Renal cortical epithelial cell (primary cell): ENCODE results near the gene CCT6B. TPM values are rescaled to one million over a fixed set of nuclear protein-coding genes. Genes with fewer than 3 reads are reported as not detected.
"Not testable (repeated sequence)": the region's sequence is repeated elsewhere in the genome, so short reads cannot be mapped to it uniquely, and the experiment has no call there.

Experiments
- DNase-seq: peaks from one replicate; pipeline ENCODE4 v3.0.0-alpha.2; 2011; ENCODE audit warnings: low read depth
- total RNA-seq: library from RNA; depleted of rRNA; stranded (reverse); fragments of >200 nt; gene quantifications from 2 replicates; pipeline ENCODE4 v1.2.3, GENCODE V29; 2014

The CCT6B gene
- total RNA-seq, 1 donor from 2014 or later: 0.85 TPM

- peak; percentile 73 for DNase-seq
Measured at GRCh38 chr17:34980681-34981537, 19.6 kb upstream of the CCT6B start.

GRCh38 chr17:34980353-34980680, 19.1 kb upstream of the CCT6B start, which contains the start of gene LIG3:
Gene LIG3 (plus strand): TSS chr17:34980512. CDS start chr17:34983006, 2,494 bp downstream.
- DNase-seq: peak; percentile 84

GRCh38 chr17:34979650-34980352, 18.5 kb upstream of the CCT6B start:
- no peak for DNase-seq

- DNase-seq: no peak
Measured at GRCh38 chr17:34979153-34979552, 17.9 kb upstream of the CCT6B start.

GRCh38 chr17:34974794-34975785, 13.8 kb upstream of the CCT6B start:
- peak; percentile 21 for DNase-seq

GRCh38 chr17:34974179-34974578, 12.9 kb upstream of the CCT6B start:
- no peak for DNase-seq

- no peak for DNase-seq
Measured at GRCh38 chr17:34958438-34958837, 2.8 kb downstream of the CCT6B start.

GRCh38 chr17:34950780-34951179, 10.5 kb downstream of the CCT6B start:
- not testable (repeated sequence) for DNase-seq

- DNase-seq: no peak
Measured at GRCh38 chr17:34930283-34930682, 31.0 kb downstream of the CCT6B start.

- DNase-seq: no peak
Measured at GRCh38 chr17:34926661-34927060, 34.6 kb downstream of the CCT6B start.

GRCh38 chr17:34920676-34921075, 40.6 kb downstream of the CCT6B start:
- no peak for DNase-seq

GRCh38 chr17:34917381-34917780, 43.9 kb downstream of the CCT6B start:
- no peak for DNase-seq

GRCh38 chr17:34916120-34916519, 45.1 kb downstream of the CCT6B start:
- no peak for DNase-seq

GRCh38 chr17:34913001-34913400, 48.3 kb downstream of the CCT6B start:
- DNase-seq: no peak

- DNase-seq: no peak
Measured at GRCh38 chr17:34909040-34909439, 52.2 kb downstream of the CCT6B start.

GRCh38 chr17:34902831-34903547, 58.3 kb downstream of the CCT6B start:
- DNase-seq: no peak

- no peak for DNase-seq
Measured at GRCh38 chr17:34899643-34900291, 61.5 kb downstream of the CCT6B start.

GRCh38 chr17:34895383-34895782, 65.9 kb downstream of the CCT6B start:
- no peak for DNase-seq

GRCh38 chr17:34894964-34895363, 66.3 kb downstream of the CCT6B start:
- no peak for DNase-seq

- no peak for DNase-seq
Measured at GRCh38 chr17:34892461-34893249, 68.6 kb downstream of the CCT6B start.
